ENCODE data around the gene CALHM6. TPM values are rescaled to one million over a fixed set of nuclear protein-coding genes. Genes with fewer than 3 reads are reported as not detected.

The CALHM6 gene
- total RNA-seq, 1 donor from 2014 or later = 1.3 TPM

GRCh38 chr6:116431964-116432595 lies 29.1 kb upstream of the CALHM6 start:
- Mint-ChIP-seq H3K27me3 (ENCODE audit: low read depth) (no peaks in the 10 kb centered on the region), H3K4me1 (peaks cover 5% of the 10 kb centered on the region), H3K27ac (ENCODE audit: unreplicated experiment) (no peak overlapping the region), H3K9me3 (no peaks in the 10 kb centered on the region), H3K36me3 (ENCODE audit: low read depth) (peaks cover 22% of the 10 kb centered on the region), H3K4me3 (no peak overlapping the region)
- no peak for DNase-seq (ENCODE audit: low read depth, low spot score)
- TF ChIP-seq, protein P1, sequence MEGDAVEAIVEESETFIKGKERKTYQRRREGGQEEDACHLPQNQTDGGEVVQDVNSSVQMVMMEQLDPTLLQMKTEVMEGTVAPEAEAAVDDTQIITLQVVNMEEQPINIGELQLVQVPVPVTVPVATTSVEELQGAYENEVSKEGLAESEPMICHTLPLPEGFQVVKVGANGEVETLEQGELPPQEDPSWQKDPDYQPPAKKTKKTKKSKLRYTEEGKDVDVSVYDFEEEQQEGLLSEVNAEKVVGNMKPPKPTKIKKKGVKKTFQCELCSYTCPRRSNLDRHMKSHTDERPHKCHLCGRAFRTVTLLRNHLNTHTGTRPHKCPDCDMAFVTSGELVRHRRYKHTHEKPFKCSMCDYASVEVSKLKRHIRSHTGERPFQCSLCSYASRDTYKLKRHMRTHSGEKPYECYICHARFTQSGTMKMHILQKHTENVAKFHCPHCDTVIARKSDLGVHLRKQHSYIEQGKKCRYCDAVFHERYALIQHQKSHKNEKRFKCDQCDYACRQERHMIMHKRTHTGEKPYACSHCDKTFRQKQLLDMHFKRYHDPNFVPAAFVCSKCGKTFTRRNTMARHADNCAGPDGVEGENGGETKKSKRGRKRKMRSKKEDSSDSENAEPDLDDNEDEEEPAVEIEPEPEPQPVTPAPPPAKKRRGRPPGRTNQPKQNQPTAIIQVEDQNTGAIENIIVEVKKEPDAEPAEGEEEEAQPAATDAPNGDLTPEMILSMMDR (conservative IDR thresholded peaks at IDR 0.05) = no peak

DNA sequence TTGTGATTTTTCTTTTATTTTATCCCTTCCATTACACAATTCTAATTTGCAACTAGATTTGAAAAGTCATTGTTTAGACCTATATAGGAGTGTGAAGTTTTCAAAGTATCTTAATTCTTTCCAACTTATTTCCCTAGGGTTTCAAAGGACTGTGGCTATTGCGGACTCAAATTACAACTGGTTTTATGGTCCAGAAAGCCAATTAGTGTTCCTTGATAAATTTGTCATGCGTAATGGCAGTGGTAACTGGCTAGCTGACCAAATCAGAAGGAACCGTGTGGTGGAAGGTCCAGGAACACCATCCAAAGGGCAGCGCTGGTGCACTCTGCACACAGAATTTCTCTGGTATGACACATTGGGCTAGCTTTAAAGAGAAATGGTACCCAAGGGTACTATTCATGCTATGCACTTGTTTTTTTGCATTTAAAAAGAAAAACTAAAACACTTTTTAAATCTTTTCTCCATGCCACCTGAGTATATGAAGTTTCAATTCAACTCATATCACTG lies 27.9 kb upstream of the CALHM6 start:
- H3K4me1 Mint-ChIP-seq = peaks cover 6% of the 10 kb centered on the region
- H3K27ac Mint-ChIP-seq (ENCODE audit: unreplicated experiment) = no peak overlapping the region
- no peaks in the 10 kb centered on the region for H3K27me3 Mint-ChIP-seq (ENCODE audit: low read depth)
- H3K36me3 Mint-ChIP-seq (ENCODE audit: low read depth) = peaks cover 22% of the 10 kb centered on the region
- no peak for DNase-seq (ENCODE audit: low read depth, low spot score)
- no peak overlapping the region for H3K4me3 Mint-ChIP-seq
- H3K9me3 Mint-ChIP-seq = no peaks in the 10 kb centered on the region
- TF ChIP-seq, protein P1 (conservative IDR thresholded peaks at IDR 0.05) = no peak

DNA sequence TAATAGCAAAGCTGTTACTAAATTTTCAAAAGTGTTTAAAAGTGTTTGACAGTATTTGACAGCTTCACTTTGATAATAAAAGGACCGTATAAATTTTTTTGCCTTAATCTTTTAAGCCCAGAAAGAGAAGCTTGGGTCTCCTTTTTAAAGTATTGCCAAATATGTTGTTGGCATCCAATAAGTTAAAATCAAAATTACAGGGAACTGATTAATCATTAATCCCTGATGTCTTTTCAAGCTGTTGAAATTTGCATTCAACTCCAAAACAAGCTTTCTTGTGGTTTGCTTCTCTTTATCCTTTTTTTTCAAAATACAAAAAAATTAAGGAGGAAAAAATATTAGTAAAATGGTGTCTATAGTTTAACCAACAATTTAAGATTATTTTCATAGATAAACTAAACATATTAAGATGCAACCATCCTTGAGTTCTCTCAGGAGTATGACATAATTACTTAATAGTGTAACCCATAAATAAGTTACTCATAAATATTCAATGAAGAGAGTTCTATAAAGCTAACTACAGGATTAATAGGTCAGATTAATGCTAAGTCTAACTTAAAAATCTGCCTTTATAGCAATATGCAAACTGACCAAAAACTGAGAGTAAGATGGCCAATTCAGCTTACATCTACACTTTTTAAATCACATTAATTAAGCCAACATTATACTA lies 27.0 kb upstream of the CALHM6 start:
- H3K9me3 Mint-ChIP-seq = no peaks in the 10 kb centered on the region
- peaks cover 13% of the 10 kb centered on the region for H3K4me1 Mint-ChIP-seq
- DNase-seq (ENCODE audit: low read depth, low spot score) = no peak
- no peak overlapping the region for H3K27ac Mint-ChIP-seq (ENCODE audit: unreplicated experiment)
- H3K27me3 Mint-ChIP-seq (ENCODE audit: low read depth) = no peaks in the 10 kb centered on the region
- TF ChIP-seq, protein P1 (conservative IDR thresholded peaks at IDR 0.05) = no peak
- no peak overlapping the region for H3K4me3 Mint-ChIP-seq
- H3K36me3 Mint-ChIP-seq (ENCODE audit: low read depth) = peaks cover 17% of the 10 kb centered on the region

DNA sequence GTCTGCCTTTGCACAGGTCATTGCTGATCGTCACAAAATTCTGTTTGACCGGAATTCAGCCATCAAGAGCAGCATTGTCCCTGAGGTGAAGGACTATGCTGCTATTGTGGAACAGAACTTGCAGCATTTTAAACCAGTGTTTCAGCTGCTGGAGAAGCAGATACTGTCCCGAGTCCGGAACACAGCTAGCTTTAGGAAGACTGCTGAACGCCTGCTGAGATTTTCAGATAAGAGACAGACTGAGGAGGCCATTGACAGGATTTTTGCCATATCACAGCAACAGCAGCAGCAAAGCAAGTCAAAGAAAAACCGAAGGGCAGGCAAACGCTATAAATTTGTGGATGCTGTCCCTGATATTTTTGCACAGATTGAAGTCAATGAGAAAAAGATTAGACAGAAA lies 24.6 kb upstream of the CALHM6 start:
- H3K27ac Mint-ChIP-seq (ENCODE audit: unreplicated experiment) = no peak overlapping the region
- peaks cover 8% of the 10 kb centered on the region for H3K36me3 Mint-ChIP-seq (ENCODE audit: low read depth)
- H3K4me3 Mint-ChIP-seq = no peak overlapping the region
- TF ChIP-seq, protein P1 (conservative IDR thresholded peaks at IDR 0.05) = no peak
- H3K4me1 Mint-ChIP-seq = peaks cover 24% of the 10 kb centered on the region
- H3K9me3 Mint-ChIP-seq = no peaks in the 10 kb centered on the region
- DNase-seq (ENCODE audit: low read depth, low spot score) = no peak
- H3K27me3 Mint-ChIP-seq (ENCODE audit: low read depth) = no peaks in the 10 kb centered on the region

- H3K9me3 Mint-ChIP-seq = no peaks in the 10 kb centered on the region
Observed at GRCh38 chr6:116437656-116438055, 23.5 kb upstream of the CALHM6 start.

More at GRCh38 chr6:116437656-116438055, 23.5 kb upstream of the CALHM6 start:
- no peak overlapping the region for H3K27ac Mint-ChIP-seq (ENCODE audit: unreplicated experiment)
- H3K27me3 Mint-ChIP-seq (ENCODE audit: low read depth) = no peaks in the 10 kb centered on the region
- no peak overlapping the region for H3K4me3 Mint-ChIP-seq
- H3K36me3 Mint-ChIP-seq (ENCODE audit: low read depth) = peaks cover 8% of the 10 kb centered on the region
- H3K4me1 Mint-ChIP-seq = peaks cover 33% of the 10 kb centered on the region
- TF ChIP-seq, protein P1 (conservative IDR thresholded peaks at IDR 0.05) = no peak
- DNase-seq (ENCODE audit: low read depth, low spot score) = no peak

Data from neural crest cell (in vitro differentiated cells).